H1 (cell line): ENCODE data around the gene FOXC1. TPM values are rescaled to one million over a fixed set of nuclear protein-coding genes. Genes with fewer than 3 reads are reported as not detected.

ENCODE experiments used
- CTCF ChIA-PET: fragments of 300-600 bp; sonication (Branson Sonifier 250); formaldehyde crosslinking; loops from one replicate; lab custom pipeline; 2021; ENCODE audit not compliant: partially characterized antibody; lab: Charles Lee
- POLR2A ChIA-PET: fragments of 300-600 bp; sonication (Branson Sonifier 250); formaldehyde crosslinking; loops from one replicate; lab custom pipeline; 2021; ENCODE audit warnings: inconsistent platforms; ENCODE audit not compliant: partially characterized antibody; lab: Charles Lee
- DNase-seq, 2 experiments: peaks; one replicate each; pipeline versions ENCODE4 v3.0.0 to v3.0.0-alpha.2; 2010 to 2022; ENCODE audit warnings: low spot score in 2 of 2, low read depth in 1 of 2, mixed read lengths in 1 of 2
- FAIRE-seq: peaks from 2 replicates; lab custom pipeline; 2011; peaks lifted over from hg19 to GRCh38; lab: Jason Lieb, UNC
- H2AFZ ChIP-seq: 2 replicates; pipeline ENCODE4 v1.8.1; 2012; ENCODE audit warnings: low read length, inconsistent platforms
- H2AK5ac ChIP-seq: 2 replicates; pipeline ENCODE4 v1.6.1; 2013; ENCODE audit warnings: low read depth, low read length
- H2BK120ac ChIP-seq: replicated peaks from 2 replicates; pipeline ENCODE3; 2013; ENCODE audit warnings: low read depth, low read length, inconsistent platforms
- H2BK12ac ChIP-seq: 2 replicates; pipeline ENCODE4 v1.6.1; 2013; ENCODE audit warnings: low read depth, low read length
- H2BK15ac ChIP-seq: 2 replicates; pipeline ENCODE4 v1.6.1; 2013; ENCODE audit warnings: low read length
- H2BK20ac ChIP-seq: 2 replicates; pipeline ENCODE4 v1.6.1; 2013; ENCODE audit warnings: low read length
- H2BK5ac ChIP-seq: 2 replicates; pipeline ENCODE4 v1.6.1; 2013; ENCODE audit warnings: low read depth, low read length
- H3K14ac ChIP-seq: 2 replicates; pipeline ENCODE4 v1.6.1; 2013; ENCODE audit warnings: inconsistent platforms; ENCODE audit not compliant: insufficient read length
- H3K18ac ChIP-seq: 2 replicates; pipeline ENCODE4 v1.6.1; 2013; ENCODE audit warnings: low read length; ENCODE audit errors: extremely low read depth
- H3K23ac ChIP-seq: 2 replicates; pipeline ENCODE4 v1.6.1; 2013; ENCODE audit warnings: inconsistent platforms; ENCODE audit not compliant: insufficient read length
- H3K23me2 ChIP-seq: 2 replicates; pipeline ENCODE4 v1.6.1; 2013; ENCODE audit warnings: low read depth, low read length
- H3K27ac ChIP-seq: 2 replicates; pipeline ENCODE4 v1.6.1; 2011; ENCODE audit warnings: low read depth, low read length, inconsistent platforms
- H3K27me3 ChIP-seq, 4 experiments: replicated peaks in 1 of 4; 1 replicate in 1 of 4; 2 replicates in 3 of 4; pipeline versions ENCODE4 v1.6.1 to v1.8.1; 2011 to 2013; ENCODE audit warnings: low read length in 3 of 4, mild to moderate bottlenecking in 3 of 4, inconsistent platforms in 2 of 4, mixed read lengths in 2 of 4, moderate library complexity in 1 of 4; ENCODE audit not compliant: control insufficient read depth in 3 of 4, insufficient read depth in 3 of 4; ENCODE audit errors: extremely low read depth in 1 of 4
- H3K36me3 ChIP-seq, 4 experiments: 2 replicates each; pipeline versions ENCODE4 v1.6.1 to v1.8.1; 2011 to 2013; ENCODE audit warnings: mild to moderate bottlenecking in 4 of 4, low read length in 3 of 4, moderate library complexity in 2 of 4, control low read depth in 1 of 4, inconsistent platforms in 1 of 4; ENCODE audit not compliant: insufficient read depth in 4 of 4, control insufficient read depth in 2 of 4
- H3K4ac ChIP-seq: replicated peaks from 2 replicates; pipeline ENCODE3; 2013; ENCODE audit warnings: low read length, low read depth, mixed read lengths, inconsistent platforms; ENCODE audit not compliant: insufficient read length
- H3K4me1 ChIP-seq, 4 experiments: replicated peaks in 1 of 4; 1 replicate in 1 of 4; 2 replicates in 3 of 4; pipeline versions ENCODE4 v1.6.1 to v1.8.1; 2011 to 2013; ENCODE audit warnings: low read length in 3 of 4, inconsistent platforms in 2 of 4, mixed read lengths in 1 of 4; ENCODE audit not compliant: insufficient read depth in 4 of 4, control insufficient read depth in 3 of 4
- H3K4me2 ChIP-seq, 2 experiments: 2 replicates each; pipeline versions ENCODE4 v1.6.1 to v1.8.1; 2011 to 2013; ENCODE audit warnings: low read depth in 2 of 2, low read length in 2 of 2, control low read depth in 1 of 2, inconsistent platforms in 1 of 2, mild to moderate bottlenecking in 1 of 2; ENCODE audit not compliant: insufficient read depth in 1 of 2
- H3K4me3 ChIP-seq, 4 experiments: fragments of 200-600, 300-600 bp in 1 of 4; sonication (generic), shearing (Covaris generic), sonication (Bioruptor Twin) in 1 of 4; 2 replicates each; pipeline versions ENCODE4 v1.5.1 to v1.8.1; 2011 to 2016; ENCODE audit warnings: low read length in 4 of 4, low read depth in 3 of 4, control low read depth in 2 of 4, inconsistent platforms in 2 of 4, mild to moderate bottlenecking in 2 of 4, mixed read lengths in 1 of 4, moderate library complexity in 1 of 4; ENCODE audit not compliant: insufficient read depth in 2 of 4; ENCODE audit errors: extremely low read depth in 1 of 4
- H3K56ac ChIP-seq: replicated peaks from 2 replicates; pipeline ENCODE3; 2013; ENCODE audit warnings: low read depth, mild to moderate bottlenecking, mixed read lengths, low read length, inconsistent platforms; ENCODE audit not compliant: insufficient read length
- H3K79me1 ChIP-seq: 2 replicates; pipeline ENCODE4 v1.6.1; 2013; ENCODE audit warnings: low read depth, low read length, control low read depth
- H3K79me2 ChIP-seq, 2 experiments: 2 replicates each; pipeline versions ENCODE4 v1.6.1 to v1.8.1; 2012 to 2013; ENCODE audit warnings: low read length in 2 of 2, mild to moderate bottlenecking in 2 of 2, inconsistent platforms in 1 of 2; ENCODE audit not compliant: insufficient read depth in 2 of 2, control insufficient read depth in 1 of 2
- H3K9ac ChIP-seq, 4 experiments: replicated peaks in 1 of 4; 1 replicate in 1 of 4; 2 replicates in 3 of 4; pipeline versions ENCODE4 v1.6.1 to v1.8.1; 2011 to 2013; ENCODE audit warnings: low read depth in 3 of 4, low read length in 3 of 4, control low read depth in 2 of 4, mild to moderate bottlenecking in 2 of 4, moderate library complexity in 2 of 4, inconsistent platforms in 1 of 4; ENCODE audit errors: extremely low read depth in 1 of 4
- H3K9me3 ChIP-seq, 2 experiments: 2 replicates each; pipeline versions ENCODE4 v1.6.1 to v1.8.1; 2012 to 2013; ENCODE audit warnings: mild to moderate bottlenecking in 2 of 2, moderate library complexity in 2 of 2, control low read depth in 1 of 2, inconsistent platforms in 1 of 2, low read depth in 1 of 2, low read length in 1 of 2, mixed read lengths in 1 of 2; ENCODE audit not compliant: insufficient read depth in 2 of 2
- H4K20me1 ChIP-seq, 2 experiments: replicated peaks in 1 of 2; 2 replicates each; pipeline versions ENCODE3 to v1.8.1; 2011 to 2013; ENCODE audit warnings: inconsistent platforms in 2 of 2, low read length in 2 of 2, mild to moderate bottlenecking in 1 of 2; ENCODE audit not compliant: insufficient read depth in 2 of 2, control insufficient read depth in 1 of 2
- H4K5ac ChIP-seq: 2 replicates; pipeline ENCODE4 v1.6.1; 2013; ENCODE audit warnings: low read length, low read depth, mixed read lengths, inconsistent platforms; ENCODE audit not compliant: insufficient read length
- H4K8ac ChIP-seq: 2 replicates; pipeline ENCODE4 v1.8.0; 2013; ENCODE audit warnings: mild to moderate bottlenecking, moderate library complexity, low read length, inconsistent platforms; ENCODE audit not compliant: insufficient read depth; ENCODE audit errors: extremely low read depth
- H4K91ac ChIP-seq: replicated peaks from 2 replicates; pipeline ENCODE3; 2013; ENCODE audit warnings: low read length, mixed read lengths, inconsistent platforms; ENCODE audit not compliant: insufficient read length
- CREB1 ChIP-seq: IDR thresholded peaks from 2 replicates; pipeline ENCODE4 v1.6.1; 2012; ENCODE audit warnings: inconsistent platforms
- CTBP2 ChIP-seq: IDR thresholded peaks from 2 replicates; pipeline ENCODE4 v1.7.0; 2011; ENCODE audit warnings: borderline replicate concordance, mild to moderate bottlenecking, moderate library complexity, mixed read lengths, low read length; ENCODE audit not compliant: insufficient read depth, insufficient read length
- GABPA ChIP-seq: IDR thresholded peaks from 2 replicates; pipeline ENCODE4 v1.6.1; 2011; ENCODE audit warnings: mild to moderate bottlenecking, low read length, moderate library complexity, borderline replicate concordance; ENCODE audit not compliant: insufficient read depth
- MAX ChIP-seq: IDR thresholded peaks from 2 replicates; pipeline ENCODE4 v1.6.1; 2012; ENCODE audit warnings: inconsistent platforms
- PHF8 ChIP-seq: fragments of 200-600 bp; sonication (generic); conservative IDR thresholded peaks from 2 replicates; pipeline ENCODE4 v1.7.1; 2012; ENCODE audit warnings: low read depth, mild to moderate bottlenecking, inconsistent platforms, low read length, moderate library complexity
- RAD21 ChIP-seq, 2 experiments: IDR thresholded peaks in 1 of 2; conservative IDR thresholded peaks in 1 of 2; 2 replicates each; pipeline ENCODE4 v1.6.1; 2011; ENCODE audit warnings: low read depth in 2 of 2, low read length in 2 of 2, improper control_type of control experiment in 1 of 2, inconsistent platforms in 1 of 2, mild to moderate bottlenecking in 1 of 2, moderate library complexity in 1 of 2
- RFX5 ChIP-seq: IDR thresholded peaks from 2 replicates; pipeline ENCODE4 v1.6.1; 2011; ENCODE audit warnings: low read depth, low read length, improper control_type of control experiment, borderline replicate concordance
- SP1 ChIP-seq: IDR thresholded peaks from 2 replicates; pipeline ENCODE4 v1.6.1; 2011; ENCODE audit warnings: low read depth, low read length
- SUZ12 ChIP-seq: fragments of 200-600 bp; sonication (generic); IDR thresholded peaks from 2 replicates; pipeline ENCODE4 v1.6.1; 2012; ENCODE audit warnings: mild to moderate bottlenecking, inconsistent platforms, low read length, moderate library complexity, mixed read lengths
- WGBS, 2 experiments: shearing (Covaris generic) in 1 of 2; methylation state at CpG; one replicate each; pipeline versions ENCODE4 v1.1.6 to v1.1.7; 2013 to 2015; ENCODE audit warnings: low lambda C conversion rate in 2 of 2, mixed read lengths in 2 of 2, inconsistent platforms in 1 of 2, low coverage in 1 of 2, missing lambda C conversion rate in 1 of 2; ENCODE audit not compliant: insufficient replicate concordance in 2 of 2, insufficient coverage in 1 of 2, insufficient read length in 1 of 2; ENCODE audit errors: extremely low coverage in 1 of 2, missing lambda C conversion rate in 1 of 2; 5-methylcytosine and 5-hydroxymethylcytosine counted together
- polyA plus RNA-seq, 7 experiments: library from polyadenylated mRNA; depleted of rRNA in 3 of 7; stranded (reverse) in 5 of 7; unstranded in 2 of 7; fragments of >200 nt in 5 of 7; fragments of 200-250 nt in 2 of 7; gene quantifications; 1 replicate in 5 of 7; 2 replicates in 1 of 7; 4 replicates in 1 of 7; pipeline versions ENCODE4 v1.2.1 to v1.2.3, GENCODE V29; 2011 to 2013; ENCODE audit warnings: missing spikeins in 2 of 7, mixed read lengths in 2 of 7
- total RNA-seq: library from RNA; stranded (reverse); fragmentation: NEBNext Ultra II Directional; extraction: Animal tissue kit (Norgen Biotek cat#: 25700); gene quantifications from 2 replicates; pipeline ENCODE4 v1.2.1, GENCODE V29; 2021

FOXC1 gene
- total and polyA plus RNA-seq, 2 of the 8 experiments (the other 6 are each of a cell fraction or from before 2014, with no cell fraction given) = 0.22 TPM; not detected in 1

GRCh38 chr6:1639430-1639829 lies 29.7 kb downstream of the FOXC1 start:
- Histone ChIP-seq H4K5ac (no peak overlapping the region), H3K79me1 (no peaks in the 10 kb centered on the region; the same call in 1 of the 2 replicates), H2BK20ac (no peak overlapping the region), H2AK5ac (no peak overlapping the region), H3K23ac (no peak overlapping the region), H3K27me3 (no peaks in the 10 kb centered on the region), H4K91ac (no peak overlapping the region), H3K4me2 (no peak overlapping the region), H2BK12ac (no peak overlapping the region), H3K9ac (no peak overlapping the region), H3K4ac (no peak overlapping the region), H3K14ac (no peak overlapping the region), H3K18ac (no peak overlapping the region), H2BK15ac (no peak overlapping the region), H3K36me3 (no peaks in the 10 kb centered on the region), H3K79me2 (no peaks in the 10 kb centered on the region), H3K4me3 (no peak overlapping the region), H3K56ac (no peak overlapping the region), H4K8ac (no peak overlapping the region; the same call in 1 of the 2 replicates), H3K4me1 (peaks cover 0 to 12% (median 5%) of the 10 kb centered on the region in 4 experiments; a peak in 4 of 7 replicates), H3K23me2 (no peaks in the 10 kb centered on the region), H3K27ac (no peak overlapping the region), H2AFZ (no peak overlapping the region), H2BK120ac (no peak overlapping the region), H2BK5ac (no peak overlapping the region), H4K20me1 (peaks cover 2 to 3% of the 10 kb centered on the region in 2 experiments), H3K9me3 (no peaks in the 10 kb centered on the region)
- ChIA-PET POLR2A (no interaction called here), CTCF (interaction anchor here (0.7 to 2.4 kb wide), 5 partner anchors 13 to 60 kb away, joined by 3 to 7 read pairs (median 4); no protein-coding TSS in a partner anchor)
- 74% methylated on average over 7 of the region's 9 CpGs; no CpG with 5 or more reads in 1 of the 2 experiments for WGBS, 2 experiments
- no peak for DNase-seq
- no peak for TF ChIP-seq GABPA
- no peak for TF ChIP-seq SUZ12
- TF ChIP-seq MAX = no peak
- no peak for TF ChIP-seq RFX5
- TF ChIP-seq PHF8 = no peak
- no peak for TF ChIP-seq CTBP2
- TF ChIP-seq RAD21 (IDR thresholded peaks at IDR 0.05 in 1 of 2, conservative IDR thresholded peaks at IDR 0.05 in 1 of 2; ENCODE audit: low read depth in 2 of 2, low read length in 2 of 2) = no peak
- TF ChIP-seq CREB1 = no peak
- TF ChIP-seq SP1 = no peak
- no peak for FAIRE-seq
